ENCODE measurements around the gene KIAA0753.

DNA sequence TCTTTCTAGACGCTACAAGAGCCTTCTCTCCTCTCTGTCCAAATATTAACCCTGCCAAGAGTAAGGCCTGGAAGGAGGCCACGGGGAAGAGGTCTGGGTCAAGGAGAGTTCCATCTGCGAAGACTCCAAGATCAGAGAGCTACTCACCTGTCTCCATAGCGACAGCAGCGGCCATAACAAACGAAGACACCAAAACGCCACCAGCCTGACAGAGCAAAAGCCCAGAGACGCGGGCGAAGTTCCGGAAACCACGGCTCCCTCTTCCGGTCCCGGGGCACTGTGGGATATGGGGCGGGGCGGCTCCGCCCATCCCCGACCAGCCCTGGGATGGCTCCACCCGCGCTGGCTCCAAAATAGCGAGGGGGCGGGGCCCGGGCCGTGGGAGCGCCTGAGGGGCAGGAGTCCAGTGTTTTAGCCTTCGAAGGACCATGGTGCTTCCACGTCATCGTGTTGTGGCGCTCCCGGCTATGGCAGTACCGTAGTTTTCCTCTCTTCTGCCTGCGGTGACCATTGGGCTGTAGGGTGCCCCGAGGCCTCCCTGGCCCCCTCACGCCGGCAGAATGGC lies 10.9 kb upstream of the KIAA0753 start, which contains the start of the genes C17orf100 and MED31:
- TF ChIP-seq, protein P1, sequence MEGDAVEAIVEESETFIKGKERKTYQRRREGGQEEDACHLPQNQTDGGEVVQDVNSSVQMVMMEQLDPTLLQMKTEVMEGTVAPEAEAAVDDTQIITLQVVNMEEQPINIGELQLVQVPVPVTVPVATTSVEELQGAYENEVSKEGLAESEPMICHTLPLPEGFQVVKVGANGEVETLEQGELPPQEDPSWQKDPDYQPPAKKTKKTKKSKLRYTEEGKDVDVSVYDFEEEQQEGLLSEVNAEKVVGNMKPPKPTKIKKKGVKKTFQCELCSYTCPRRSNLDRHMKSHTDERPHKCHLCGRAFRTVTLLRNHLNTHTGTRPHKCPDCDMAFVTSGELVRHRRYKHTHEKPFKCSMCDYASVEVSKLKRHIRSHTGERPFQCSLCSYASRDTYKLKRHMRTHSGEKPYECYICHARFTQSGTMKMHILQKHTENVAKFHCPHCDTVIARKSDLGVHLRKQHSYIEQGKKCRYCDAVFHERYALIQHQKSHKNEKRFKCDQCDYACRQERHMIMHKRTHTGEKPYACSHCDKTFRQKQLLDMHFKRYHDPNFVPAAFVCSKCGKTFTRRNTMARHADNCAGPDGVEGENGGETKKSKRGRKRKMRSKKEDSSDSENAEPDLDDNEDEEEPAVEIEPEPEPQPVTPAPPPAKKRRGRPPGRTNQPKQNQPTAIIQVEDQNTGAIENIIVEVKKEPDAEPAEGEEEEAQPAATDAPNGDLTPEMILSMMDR (IDR thresholded peaks at IDR 0.05; ENCODE audit: low read length): no peak
- TF ChIP-seq EZH2phosphoT487 (IDR thresholded peaks at IDR 0.05; ENCODE audit: low read length) (no peak), EZH2 (optimal IDR thresholded peaks at IDR 0.05; ENCODE audit: low read depth, low read length) (no peak)

All from MM.1S (cell line).